NCI-H345 treated with DMSO at 0.1 percent for 48 hours (cell line): ENCODE results near the gene INSYN2B.
A peak's percentile ranks its signal among the peaks of the same experiment; 100 is the strongest.

Source experiments
- DNase-seq: peaks from one replicate; lab custom pipeline; 2025; ENCODE audit not compliant: unreplicated experiment; lab: John Stamatoyannopoulos, UW

INSYN2B gene

GRCh38 chr5:169980418-169981053 lies at the start of gene INSYN2B:
Gene INSYN2B (minus strand): TSS chr5:169980495. CDS start chr5:169883898, 96,597 bp downstream.
- DNase-seq = peak; percentile 36

GRCh38 chr5:170028124-170028523 lies 47.8 kb upstream of the INSYN2B start:
- DNase-seq = no peak

- DNase-seq = no peak
These were observed 45.6 kb upstream of the INSYN2B start for GRCh38 chr5:170025853-170026252.

- DNase-seq = no peak
These were observed 41.2 kb upstream of the INSYN2B start for GRCh38 chr5:170021506-170021905.

- DNase-seq = no peak
These were observed 40.1 kb upstream of the INSYN2B start for GRCh38 chr5:170020423-170020822.

GRCh38 chr5:170012622-170013021 lies 32.3 kb upstream of the INSYN2B start:
- DNase-seq = no peak

GRCh38 chr5:170011751-170012150 lies 31.5 kb upstream of the INSYN2B start:
- DNase-seq = no peak

- DNase-seq = no peak
These were observed 30.3 kb upstream of the INSYN2B start for GRCh38 chr5:170010595-170010994.

- no peak for DNase-seq
These were observed 28.1 kb upstream of the INSYN2B start for GRCh38 chr5:170008376-170008775.

GRCh38 chr5:170006021-170006420 lies 25.7 kb upstream of the INSYN2B start:
- DNase-seq = no peak

- no peak for DNase-seq
These were observed 19.9 kb upstream of the INSYN2B start for GRCh38 chr5:170000155-170000554.

GRCh38 chr5:169999621-170000020 lies 19.3 kb upstream of the INSYN2B start:
- DNase-seq = no peak

- no peak for DNase-seq
These were observed 17.5 kb upstream of the INSYN2B start for GRCh38 chr5:169997798-169998197.

GRCh38 chr5:169993485-169993790 lies 13.1 kb upstream of the INSYN2B start:
- no peak for DNase-seq

GRCh38 chr5:169992789-169993484 lies 12.6 kb upstream of the INSYN2B start:
- no peak for DNase-seq

- DNase-seq = no peak
These were observed 11.0 kb upstream of the INSYN2B start for GRCh38 chr5:169991115-169991869.

- DNase-seq = no peak
These were observed 9.1 kb upstream of the INSYN2B start for GRCh38 chr5:169989365-169989764.

- DNase-seq = no peak
These were observed 8.7 kb upstream of the INSYN2B start for GRCh38 chr5:169988947-169989346.

GRCh38 chr5:169988206-169988605 lies 7.9 kb upstream of the INSYN2B start:
- no peak for DNase-seq

GRCh38 chr5:169979871-169980270 lies 424 bp downstream of the INSYN2B start:
- no peak for DNase-seq

- DNase-seq = peak; percentile 3
These were observed 1.6 kb downstream of the INSYN2B start for GRCh38 chr5:169978714-169979113.

GRCh38 chr5:169974121-169974770 lies 6.0 kb downstream of the INSYN2B start:
- DNase-seq = no peak
